ENCODE data around the gene ZDBF2.

DNA sequence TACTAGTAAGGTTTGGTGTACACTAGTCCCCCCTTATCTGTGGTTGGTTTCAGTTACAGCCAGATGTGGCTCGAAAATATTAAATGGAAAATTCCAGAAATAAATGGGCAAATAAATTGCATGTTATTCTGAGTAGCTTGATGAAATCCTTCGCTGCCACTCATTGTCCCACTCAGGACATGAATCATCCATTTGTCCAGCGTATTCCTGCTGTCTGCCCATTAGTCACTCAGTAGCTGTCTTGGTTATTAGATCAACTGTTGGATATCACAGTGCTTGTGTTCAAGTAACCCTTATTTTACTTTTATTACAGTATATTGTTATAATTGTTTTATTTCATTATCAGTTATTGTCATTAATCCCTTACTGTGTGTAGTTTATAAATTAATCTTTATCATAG lies 21.7 kb downstream of the ZDBF2 start:
- TF ChIP-seq ZNF148 (tag by site-specific recombination; IDR thresholded peaks at IDR 0.05; ENCODE audit: borderline replicate concordance), result no peak
- TF ChIP-seq ZNF248 (tag by site-specific recombination; IDR thresholded peaks at IDR 0.05), result no peak
- TF ChIP-seq, protein P1, sequence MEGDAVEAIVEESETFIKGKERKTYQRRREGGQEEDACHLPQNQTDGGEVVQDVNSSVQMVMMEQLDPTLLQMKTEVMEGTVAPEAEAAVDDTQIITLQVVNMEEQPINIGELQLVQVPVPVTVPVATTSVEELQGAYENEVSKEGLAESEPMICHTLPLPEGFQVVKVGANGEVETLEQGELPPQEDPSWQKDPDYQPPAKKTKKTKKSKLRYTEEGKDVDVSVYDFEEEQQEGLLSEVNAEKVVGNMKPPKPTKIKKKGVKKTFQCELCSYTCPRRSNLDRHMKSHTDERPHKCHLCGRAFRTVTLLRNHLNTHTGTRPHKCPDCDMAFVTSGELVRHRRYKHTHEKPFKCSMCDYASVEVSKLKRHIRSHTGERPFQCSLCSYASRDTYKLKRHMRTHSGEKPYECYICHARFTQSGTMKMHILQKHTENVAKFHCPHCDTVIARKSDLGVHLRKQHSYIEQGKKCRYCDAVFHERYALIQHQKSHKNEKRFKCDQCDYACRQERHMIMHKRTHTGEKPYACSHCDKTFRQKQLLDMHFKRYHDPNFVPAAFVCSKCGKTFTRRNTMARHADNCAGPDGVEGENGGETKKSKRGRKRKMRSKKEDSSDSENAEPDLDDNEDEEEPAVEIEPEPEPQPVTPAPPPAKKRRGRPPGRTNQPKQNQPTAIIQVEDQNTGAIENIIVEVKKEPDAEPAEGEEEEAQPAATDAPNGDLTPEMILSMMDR (tag by site-specific recombination; IDR thresholded peaks at IDR 0.05), result no peak
- TF ChIP-seq, protein P2, sequence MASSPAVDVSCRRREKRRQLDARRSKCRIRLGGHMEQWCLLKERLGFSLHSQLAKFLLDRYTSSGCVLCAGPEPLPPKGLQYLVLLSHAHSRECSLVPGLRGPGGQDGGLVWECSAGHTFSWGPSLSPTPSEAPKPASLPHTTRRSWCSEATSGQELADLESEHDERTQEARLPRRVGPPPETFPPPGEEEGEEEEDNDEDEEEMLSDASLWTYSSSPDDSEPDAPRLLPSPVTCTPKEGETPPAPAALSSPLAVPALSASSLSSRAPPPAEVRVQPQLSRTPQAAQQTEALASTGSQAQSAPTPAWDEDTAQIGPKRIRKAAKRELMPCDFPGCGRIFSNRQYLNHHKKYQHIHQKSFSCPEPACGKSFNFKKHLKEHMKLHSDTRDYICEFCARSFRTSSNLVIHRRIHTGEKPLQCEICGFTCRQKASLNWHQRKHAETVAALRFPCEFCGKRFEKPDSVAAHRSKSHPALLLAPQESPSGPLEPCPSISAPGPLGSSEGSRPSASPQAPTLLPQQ (tag by site-specific recombination; IDR thresholded peaks at IDR 0.05), result no peak
- no peak for TF ChIP-seq ZNF302 (tag by site-specific recombination; IDR thresholded peaks at IDR 0.05; ENCODE audit: low read depth)
- TF ChIP-seq, protein P3, sequence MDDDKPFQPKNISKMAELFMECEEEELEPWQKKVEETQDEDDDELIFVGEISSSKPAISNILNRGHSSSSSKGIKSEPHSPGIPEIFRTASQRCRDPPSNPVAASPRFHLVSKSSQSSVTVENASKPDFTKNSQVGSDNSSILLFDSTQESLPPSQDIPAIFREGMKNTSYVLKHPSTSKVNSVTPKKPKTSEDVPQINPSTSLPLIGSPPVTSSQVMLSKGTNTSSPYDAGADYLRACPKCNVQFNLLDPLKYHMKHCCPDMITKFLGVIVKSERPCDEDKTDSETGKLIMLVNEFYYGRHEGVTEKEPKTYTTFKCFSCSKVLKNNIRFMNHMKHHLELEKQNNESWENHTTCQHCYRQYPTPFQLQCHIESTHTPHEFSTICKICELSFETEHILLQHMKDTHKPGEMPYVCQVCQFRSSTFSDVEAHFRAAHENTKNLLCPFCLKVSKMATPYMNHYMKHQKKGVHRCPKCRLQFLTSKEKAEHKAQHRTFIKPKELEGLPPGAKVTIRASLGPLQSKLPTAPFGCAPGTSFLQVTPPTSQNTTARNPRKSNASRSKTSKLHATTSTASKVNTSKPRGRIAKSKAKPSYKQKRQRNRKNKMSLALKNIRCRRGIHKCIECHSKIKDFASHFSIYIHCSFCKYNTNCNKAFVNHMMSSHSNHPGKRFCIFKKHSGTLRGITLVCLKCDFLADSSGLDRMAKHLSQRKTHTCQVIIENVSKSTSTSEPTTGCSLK (tag by site-specific recombination; IDR thresholded peaks at IDR 0.05), result no peak
- no peak for TF ChIP-seq ZNF24 (tag by site-specific recombination; IDR thresholded peaks at IDR 0.05)
- TF ChIP-seq ZNF473 (tag by site-specific recombination; IDR thresholded peaks at IDR 0.05), result no peak
